Skin of body (tissue), 2 donors: ENCODE measurements around the gene ADCK1. TPM values are rescaled to one million over a fixed set of nuclear protein-coding genes. Genes with fewer than 3 reads are reported as not detected.
"Not testable (repeated sequence)": the region's sequence is repeated elsewhere in the genome, so short reads cannot be mapped to it uniquely, and the experiment has no call there.

Source experiments
- DNase-seq: peaks from one replicate; lab custom pipeline; 2025; lab: John Stamatoyannopoulos, UW
- total RNA-seq: library from RNA; depleted of rRNA; stranded (reverse); fragments of >200 nt; gene quantifications from one replicate; pipeline ENCODE4 v1.2.3, GENCODE V29; 2014

Gene ADCK1
- total RNA-seq, 1 donor from 2014 or later: 4.7 TPM

DNA sequence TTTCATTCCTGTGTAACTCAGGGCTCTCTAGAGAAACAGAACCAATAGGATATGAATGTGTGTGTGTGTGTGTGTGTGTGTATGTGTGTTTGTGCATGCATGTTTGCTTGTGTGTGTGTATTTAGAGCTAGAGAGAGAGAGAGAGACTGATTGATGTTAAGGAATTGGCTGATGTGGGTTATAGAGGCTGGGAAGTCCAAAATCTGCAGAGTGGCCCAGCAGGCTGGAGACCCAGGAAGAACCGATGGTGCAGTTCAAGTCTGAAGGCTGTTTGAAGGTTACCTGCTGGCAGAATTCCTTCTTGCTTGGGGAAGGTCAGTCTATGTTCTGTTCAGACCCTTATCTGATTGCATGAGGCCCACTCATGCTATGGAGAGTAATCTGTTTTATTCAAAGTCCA is 64.7 kb downstream of the ADCK1 start:
- no peak for DNase-seq

DNA sequence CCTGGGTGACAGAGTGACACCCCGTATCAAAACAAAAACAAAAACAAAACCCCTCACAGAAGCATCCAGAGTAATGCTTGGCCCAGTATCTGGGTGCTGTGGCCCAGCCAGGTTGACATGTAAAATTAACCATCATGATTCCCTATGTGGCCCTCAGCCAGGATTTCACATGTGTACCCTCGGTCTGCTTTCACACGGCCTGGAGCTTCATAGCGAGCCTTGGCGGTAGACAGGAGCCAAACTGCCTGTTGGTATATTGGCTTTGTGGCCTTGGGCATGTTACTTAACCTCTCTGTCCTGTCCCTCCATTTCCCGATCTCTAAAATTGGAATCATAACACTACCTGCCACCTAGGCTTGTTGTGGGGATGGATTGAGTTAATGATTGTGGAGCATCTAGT is 65.5 kb downstream of the ADCK1 start:
- no peak for DNase-seq

DNA sequence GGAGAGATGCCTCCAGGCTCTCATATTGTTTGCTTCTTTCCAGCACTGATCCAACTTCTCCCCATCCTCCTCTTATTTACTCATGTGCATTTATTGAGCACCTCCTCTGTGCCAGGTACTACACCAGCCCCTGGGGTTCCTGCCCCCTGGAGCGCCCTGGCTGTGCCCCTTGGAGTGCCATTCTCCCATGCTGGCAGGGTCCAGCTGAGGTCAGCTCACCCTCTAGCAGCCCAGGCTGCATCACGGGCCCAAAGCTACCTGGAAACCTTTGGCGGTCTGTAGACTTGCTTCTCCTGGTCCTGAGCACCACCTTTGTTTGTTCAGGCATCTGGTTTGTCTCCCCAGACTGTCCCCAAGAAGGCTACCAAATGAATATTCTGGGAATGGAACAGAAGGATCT is 67.0 kb downstream of the ADCK1 start:
- no peak for DNase-seq

DNA sequence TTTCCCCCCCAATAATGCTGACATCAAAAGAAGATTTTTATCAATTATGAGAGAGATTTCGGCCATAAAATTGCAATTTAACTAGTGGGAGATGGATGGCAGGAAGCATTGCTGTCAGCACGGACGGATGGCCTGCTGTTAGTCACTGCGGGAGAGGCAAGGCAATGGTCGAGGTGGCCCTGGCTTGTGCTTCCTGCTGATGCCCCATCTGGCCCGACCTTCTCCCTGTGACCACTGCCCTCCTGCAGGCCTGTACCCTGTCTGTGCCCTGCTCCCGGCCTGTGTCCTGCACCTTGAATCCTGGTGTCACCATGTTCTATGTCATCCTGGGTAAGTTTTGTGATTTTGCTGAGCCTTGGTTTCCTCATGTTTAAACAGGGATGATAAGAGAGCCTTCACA is 67.6 kb downstream of the ADCK1 start:
- DNase-seq: no peak

DNA sequence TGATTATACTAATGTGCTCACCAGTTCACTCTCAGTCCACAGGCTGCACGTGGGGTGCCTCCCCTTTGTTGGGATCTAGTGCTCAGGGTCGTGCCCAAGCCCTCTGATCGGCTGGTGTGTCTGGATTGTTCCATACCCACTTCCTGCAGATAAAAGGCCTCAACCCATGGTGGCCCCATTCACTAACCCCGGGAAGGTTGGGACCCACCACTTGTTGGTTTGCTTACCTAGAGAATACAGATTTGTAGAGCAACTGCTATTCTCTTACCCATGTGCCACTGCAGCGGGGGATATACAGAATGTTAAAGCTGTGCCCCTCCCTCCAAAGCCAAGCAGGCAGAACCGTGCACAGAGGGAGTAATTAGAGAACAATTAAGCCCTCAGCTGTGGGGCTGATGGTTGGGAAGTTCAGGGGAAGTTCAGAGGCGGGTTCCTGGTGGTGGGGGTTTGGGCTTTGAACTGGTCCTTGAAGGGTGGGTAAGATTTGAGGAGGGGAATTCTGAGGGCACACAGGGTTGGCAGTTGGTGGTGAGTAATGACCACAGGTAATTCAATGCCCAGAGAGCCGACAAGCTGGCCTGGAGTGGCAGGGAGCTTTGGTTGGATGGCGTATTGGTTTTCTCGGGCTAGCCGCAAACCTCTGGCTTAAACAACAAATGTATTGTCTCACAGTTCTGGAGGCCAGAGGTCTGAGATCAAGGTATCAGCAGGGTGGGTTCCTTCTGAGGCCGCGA is 68.8 kb downstream of the ADCK1 start:
- DNase-seq: no peak

DNA sequence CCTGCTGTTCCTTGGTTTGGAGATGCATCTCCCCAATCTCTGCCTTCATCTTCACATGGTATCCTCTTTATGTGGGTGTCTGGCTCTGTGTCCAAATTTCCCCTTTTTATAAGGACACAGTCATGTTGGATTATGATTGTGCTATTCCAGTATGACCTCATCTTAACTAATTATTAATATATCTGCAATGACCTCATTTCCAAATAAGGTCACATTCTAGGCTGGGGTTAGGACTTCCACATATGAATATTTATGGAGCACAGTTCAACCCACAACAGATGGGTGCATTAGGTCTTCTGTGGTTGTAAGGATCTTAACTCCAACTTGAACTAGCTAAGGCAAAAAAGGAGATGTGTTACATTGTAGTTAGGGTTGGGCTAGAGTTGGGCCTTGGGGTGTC is 69.4 kb downstream of the ADCK1 start:
- no peak for DNase-seq

DNA sequence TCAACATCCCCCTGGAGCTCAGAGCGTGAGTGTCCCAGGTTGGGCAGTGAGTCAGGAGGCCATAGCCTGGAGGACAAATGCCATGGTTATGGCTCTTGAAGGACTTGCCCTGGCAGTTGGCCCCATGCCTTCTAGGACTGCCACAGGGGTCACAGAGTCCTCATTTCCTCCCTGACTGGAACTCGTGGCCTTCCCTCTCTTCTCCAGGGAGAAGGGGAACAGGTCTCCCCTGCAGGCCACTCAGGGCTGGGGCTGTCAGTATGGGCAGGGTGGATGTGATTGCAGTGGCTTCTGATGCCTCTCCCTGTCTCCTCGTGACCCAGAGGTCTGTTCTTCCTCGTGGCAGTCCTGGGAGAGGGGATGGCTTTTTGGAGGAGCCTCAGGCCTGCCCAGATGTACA is 70.7 kb downstream of the ADCK1 start:
- no peak for DNase-seq

DNA sequence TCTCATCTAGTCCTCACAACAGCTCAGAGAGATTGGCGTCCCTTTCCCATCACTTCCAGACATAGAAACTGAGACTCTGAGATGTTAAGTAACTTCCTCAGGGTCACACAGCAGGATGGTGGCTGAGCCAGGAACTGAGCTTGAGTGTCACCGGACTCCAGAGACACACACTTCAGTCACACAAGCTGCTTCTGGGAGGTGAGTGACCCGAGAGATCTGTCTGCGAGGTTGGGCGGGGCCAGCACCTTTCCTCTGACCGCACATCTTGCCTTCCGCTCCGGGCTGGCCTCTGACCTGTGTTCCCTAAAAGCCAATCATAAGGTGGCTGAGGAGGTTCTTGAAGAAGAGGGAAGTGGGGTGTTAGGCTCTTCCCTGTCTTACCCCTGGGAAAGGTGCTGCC is 72.2 kb downstream of the ADCK1 start:
- no peak for DNase-seq

DNA sequence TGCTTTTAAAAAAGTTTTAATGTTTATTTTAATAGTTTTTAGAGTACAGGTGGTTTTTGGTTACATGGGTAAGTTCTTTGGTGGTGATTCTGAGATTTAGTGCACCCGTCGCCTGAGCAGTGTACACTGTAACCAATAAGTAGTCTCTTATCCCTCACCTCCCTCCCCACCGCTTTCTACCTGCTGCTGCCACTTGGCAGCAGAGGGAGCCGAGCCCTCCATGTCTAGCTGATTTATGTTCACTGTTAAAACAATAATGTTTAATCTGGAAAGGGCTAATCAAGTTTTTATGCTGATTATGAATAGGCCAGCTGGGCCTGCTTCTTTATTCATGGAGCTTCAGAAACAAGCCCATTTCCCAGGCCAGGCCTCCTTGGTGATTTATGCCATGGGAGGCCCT is 73.1 kb downstream of the ADCK1 start:
- no peak for DNase-seq

DNA sequence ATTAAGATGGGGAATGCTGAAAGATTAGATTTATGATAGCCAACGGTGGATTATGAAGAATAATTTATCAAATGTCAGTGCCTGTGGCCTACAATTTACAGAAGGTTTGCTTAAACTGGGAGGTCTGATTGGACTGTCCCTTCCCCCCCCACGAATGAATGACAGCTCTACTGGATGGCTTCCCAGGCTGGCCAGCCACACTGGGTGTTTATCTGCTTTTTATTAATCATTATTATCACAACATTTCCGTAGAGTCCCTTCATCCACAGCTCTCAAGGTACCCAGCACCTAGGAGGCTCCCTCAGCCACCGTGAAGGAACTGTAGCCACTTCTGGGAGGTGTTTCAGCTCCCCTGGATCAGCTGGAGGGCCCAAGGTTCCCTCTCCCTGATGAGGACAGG is 78.9 kb downstream of the ADCK1 start:
- DNase-seq: no peak

DNA sequence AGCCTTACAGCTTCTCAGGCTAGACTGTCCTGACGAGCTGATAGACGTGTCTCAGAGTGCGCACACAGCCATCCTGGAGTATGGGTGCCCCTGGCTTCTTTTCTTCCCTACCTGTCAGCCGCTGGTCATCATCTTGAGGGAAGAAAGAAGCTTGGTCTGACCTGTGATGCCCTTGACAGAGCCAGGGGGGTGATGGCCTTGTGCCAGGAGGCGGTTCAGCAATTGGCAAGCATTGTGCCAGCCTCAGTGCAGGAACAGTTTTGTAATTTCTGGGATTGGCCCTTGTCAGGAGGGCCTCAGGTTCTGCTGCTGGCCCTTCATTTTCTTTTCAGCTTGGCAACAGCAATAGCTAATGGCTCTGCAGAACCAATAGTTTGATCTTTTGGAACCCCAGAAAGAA is 80.1 kb downstream of the ADCK1 start:
- DNase-seq: no peak

DNA sequence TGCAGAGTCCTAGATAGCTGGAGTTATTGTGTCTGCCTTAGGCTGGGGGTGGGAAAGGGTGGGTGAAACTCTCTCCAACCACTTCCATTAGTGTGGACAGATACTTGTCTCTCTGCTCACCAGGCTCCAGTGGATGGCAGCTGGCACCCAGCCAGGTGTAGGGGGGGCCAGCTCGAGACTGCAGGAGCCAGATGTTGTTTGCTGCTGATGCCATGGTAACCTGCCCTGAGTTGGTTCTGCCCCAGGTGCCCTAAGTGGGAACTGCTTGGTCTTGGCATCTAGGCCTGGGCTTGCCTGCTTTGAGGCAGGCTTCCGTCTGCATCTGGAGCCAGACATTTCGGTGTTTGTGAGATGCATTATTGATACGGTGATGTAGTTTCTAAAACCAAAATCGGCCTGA is 82.2 kb downstream of the ADCK1 start:
- DNase-seq: peak; percentile 27

DNA sequence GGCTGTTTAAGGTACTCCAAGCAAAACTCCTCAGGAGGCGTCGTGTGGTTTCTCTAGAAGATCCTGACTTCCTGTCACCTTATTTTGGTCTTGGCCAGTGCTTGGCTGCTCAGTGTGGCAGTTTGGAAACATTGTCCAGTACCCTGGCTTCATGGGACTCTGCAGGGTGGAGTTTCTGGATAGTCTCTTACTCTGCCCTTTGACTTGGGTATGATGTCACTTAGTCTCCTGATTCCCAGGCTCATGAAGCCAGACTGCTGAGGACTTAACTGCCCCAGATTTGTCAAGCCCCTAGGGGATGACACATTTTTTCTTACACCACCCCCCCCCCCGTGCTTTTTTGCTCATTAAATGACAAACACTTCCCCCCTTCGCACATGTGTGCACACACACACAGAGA is 82.7 kb downstream of the ADCK1 start:
- DNase-seq: no peak

DNA sequence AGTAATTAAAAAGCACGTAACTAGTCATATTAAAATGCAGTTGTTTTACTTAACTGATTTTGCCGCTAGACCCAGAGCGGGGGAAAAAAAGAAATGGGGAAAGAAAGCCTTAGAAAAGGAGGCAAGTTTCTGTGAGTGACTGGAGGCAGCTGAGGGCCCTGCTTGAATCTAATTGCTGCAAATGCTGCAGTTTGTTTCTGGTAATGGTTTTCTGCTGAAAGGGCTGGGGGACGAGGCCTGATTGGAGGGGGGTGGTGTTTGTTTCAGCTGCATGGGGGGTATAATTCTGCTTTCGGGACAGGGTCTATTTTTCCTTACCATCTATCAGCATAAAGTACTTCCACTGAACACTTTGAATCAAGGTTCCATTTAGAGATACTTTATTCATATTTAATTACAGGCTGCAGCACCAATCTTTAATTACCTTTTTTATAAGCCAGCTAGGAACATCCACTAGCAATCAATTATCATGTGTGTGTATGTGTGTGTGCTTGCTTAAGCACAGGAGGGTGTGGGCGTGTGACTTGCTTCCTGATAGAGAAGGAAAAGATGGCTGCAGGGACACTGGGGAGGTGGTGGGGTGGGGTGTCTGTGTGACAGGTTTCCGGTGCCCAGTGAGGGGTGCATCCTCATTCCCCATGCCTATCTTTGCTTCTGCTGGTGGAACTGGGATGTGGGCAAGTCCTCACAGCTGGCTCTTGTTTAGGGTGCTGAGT is 83.4 kb downstream of the ADCK1 start:
- DNase-seq: no peak

DNA sequence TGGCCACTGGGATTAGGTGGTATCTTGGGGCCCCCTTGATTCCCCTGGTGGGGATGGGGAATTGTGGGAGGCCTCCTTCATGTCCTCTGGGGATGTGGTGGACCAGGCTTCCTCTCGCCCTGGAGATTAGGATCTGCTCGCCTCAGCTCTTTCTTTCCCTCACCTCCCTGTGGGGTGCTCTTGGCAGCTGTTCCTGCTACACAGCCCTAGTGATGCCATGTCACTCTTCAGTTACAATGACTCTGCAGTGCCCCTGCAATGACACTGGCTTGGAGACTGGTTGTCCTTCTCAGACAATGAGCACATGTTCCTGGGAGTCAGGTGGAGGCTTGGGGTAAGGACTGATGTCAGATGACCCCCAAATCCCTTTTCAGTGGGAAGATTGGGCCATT is 83.9 kb downstream of the ADCK1 start:
- DNase-seq: no peak

DNA sequence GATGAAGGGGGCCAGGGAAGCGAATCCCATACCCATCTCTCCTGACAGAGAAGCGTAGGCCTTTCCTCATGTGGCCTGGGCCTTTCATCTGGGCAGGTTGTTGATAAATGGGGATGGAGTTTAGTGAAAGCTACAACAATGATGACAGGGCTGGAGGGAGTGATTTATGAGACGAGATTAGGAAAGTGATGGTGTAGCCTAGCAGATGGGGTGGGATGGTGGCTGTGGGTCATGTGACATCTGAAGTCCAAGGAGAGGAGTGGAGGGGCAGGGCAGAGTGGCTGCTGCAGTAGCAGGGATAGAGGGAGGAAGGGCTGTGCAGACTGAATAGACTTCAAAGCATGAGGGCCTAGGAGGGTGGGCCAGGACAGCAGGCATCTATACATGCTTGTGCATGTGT is 85.5 kb downstream of the ADCK1 start:
- DNase-seq: no peak

DNA sequence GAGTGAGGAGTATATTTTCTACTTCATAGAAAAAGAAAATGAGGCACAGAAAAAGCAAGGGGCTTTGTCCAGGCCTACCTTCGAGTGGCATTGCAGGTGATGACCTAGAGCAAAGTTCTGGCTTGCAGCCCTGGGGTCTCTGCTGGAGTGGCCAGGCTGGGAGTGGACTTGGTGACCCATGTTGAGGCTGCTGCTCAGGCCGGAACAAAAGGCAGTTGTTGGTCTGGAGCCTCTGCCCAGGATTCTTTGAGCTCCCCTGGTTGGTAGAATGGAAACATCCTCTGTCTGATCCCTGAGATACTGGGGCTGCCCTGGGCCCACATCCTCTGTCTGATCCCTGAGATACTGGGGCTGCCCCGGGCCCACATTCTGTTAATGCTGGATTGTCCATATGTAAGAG is 86.1 kb downstream of the ADCK1 start:
- DNase-seq: no peak

DNA sequence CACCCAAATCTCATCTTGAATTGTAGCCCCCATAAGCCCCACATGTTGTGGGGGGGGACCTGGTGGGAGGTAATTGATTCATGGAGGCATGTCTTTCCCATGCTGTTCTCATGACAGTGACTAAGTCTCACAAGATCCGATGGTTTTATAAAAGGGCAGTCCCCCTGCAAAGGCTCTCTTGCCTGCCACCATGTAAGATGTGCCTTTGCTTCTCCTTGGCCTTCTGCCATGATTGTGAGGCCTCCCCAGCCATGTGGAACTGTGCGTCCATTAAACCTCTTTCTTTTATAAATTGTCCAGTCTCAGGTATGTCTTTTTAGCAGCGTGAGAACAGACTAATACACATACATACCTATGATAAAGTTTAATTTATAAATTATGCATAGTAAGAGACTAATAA is 89.0 kb downstream of the ADCK1 start:
- not testable (repeated sequence) for DNase-seq

DNA sequence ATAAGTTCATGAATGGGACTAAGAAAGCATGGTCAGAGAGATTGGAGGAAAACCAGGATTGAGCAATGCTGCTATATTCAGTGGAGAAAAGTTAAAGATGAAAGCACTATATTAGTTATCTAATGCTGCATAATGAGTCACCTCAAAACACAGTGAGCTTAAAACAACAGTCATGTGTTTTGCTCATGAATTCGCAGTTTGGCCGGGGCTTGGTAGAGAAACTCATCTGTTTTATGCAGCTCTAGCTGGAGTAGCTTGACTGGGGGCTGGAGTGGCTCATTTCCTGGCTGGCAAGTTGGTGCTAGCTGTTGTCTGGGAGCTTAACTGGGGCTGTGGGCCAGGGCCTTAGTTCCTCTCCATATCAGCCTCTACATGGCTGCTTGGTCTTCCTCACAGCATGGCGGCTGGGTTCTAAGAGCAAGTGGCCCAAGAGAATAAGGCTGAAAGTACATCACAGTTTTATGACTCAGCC is 90.1 kb downstream of the ADCK1 start:
- DNase-seq: no peak

DNA sequence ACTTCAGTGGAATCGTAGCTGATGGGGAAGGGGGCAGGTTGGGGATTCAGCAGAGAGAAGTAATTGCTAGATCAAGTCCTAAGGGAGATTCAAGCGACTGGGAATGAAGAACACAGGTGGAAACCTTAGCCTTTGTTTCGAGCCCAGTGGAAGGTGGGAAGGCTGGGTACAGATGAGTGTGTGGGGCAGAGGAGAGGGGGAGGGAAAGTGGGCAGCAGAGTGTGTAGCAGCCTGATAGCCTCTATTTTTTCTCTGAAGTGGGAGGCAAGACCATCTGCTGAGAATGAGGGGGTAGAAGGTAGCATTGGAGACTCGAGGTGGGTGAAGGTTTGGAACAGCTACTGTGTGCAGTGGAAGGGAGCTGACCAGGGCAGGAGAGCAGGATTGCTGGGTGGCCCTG is 91.0 kb downstream of the ADCK1 start:
- DNase-seq: no peak

DNA sequence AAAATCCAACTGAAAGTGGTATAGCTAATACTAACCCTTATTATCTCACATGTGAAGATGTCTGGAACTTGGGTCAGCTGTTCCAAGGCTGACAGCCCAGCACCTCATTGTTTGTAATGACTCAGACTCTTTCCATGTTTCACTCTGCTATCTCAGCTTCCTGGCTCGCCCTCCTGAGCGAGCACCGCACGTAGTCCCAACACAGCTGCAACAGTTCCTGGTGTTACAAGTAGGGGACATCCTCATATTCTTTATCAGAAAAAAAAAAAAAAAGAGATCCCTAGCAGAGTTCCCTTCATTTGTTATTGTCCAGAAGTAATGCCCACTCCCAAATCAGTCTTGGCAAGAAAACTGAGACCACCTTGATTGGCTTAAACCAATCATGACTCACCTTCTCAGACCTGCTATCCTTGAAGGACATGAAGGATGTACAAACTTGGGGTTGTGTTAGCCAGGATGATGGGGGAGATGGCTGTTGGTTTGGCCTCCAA is 92.5 kb downstream of the ADCK1 start:
- DNase-seq: no peak

DNA sequence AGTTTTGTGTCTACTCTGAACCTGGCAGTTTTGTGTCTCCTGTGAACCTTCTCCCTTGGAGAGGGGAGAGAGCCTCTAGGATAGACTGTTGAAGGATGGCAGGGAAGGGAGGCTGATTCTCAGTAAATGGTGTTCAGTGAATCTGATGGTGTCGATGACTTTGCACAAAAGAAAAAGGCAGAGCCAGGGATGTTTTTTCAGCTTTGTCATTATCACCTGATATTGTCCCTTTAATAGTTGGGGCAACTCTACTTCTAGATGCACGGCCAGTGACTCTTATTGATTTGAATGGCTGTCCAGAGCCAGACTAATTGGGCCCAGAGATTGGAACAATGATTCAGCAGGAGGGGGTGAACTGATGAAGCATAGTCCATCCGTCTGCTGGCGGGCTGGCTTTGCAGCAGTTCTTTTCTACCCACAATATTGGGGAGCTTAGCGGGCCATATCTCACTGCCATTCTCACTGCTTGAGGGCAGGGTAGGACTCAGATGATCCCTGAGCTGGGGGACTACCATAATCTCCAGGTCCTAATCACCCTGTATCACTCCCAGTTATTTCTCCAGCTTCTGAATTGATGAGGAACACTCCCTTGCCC is 93.1 kb downstream of the ADCK1 start:
- DNase-seq: no peak

DNA sequence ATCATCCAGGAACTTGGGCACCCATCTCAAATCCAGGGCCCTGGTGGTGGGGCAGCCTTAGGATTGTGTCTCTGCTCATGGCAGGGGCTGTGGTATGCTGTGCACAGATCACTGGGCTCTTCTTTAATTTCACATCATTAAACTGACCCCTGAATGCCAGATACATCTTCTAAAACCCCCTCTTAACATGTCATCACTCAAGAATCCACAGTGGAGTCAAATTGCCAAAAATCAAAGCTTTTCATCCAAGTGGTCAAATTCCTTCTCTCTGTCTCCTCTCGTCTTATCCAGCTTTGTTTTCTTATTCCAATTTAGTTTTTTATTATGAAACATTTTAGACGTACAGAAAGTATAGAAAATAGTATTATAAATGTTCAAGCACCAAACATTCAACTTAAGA is 97.5 kb downstream of the ADCK1 start:
- DNase-seq: no peak
